ENCODE measurements around the gene SLBP. TPM values are rescaled to one million over a fixed set of nuclear protein-coding genes. Genes with fewer than 3 reads are reported as not detected.
A peak's percentile ranks its signal among the peaks of the same experiment; 100 is the strongest.

SLBP gene
- polyA plus RNA-seq (ENCODE audit: insufficient read length in 4 of 4) = 100 to 1,000 TPM in 1 of 4 donors, 10 to 100 TPM in 3; 60.9 to 106 (median 87.9) TPM

DNA sequence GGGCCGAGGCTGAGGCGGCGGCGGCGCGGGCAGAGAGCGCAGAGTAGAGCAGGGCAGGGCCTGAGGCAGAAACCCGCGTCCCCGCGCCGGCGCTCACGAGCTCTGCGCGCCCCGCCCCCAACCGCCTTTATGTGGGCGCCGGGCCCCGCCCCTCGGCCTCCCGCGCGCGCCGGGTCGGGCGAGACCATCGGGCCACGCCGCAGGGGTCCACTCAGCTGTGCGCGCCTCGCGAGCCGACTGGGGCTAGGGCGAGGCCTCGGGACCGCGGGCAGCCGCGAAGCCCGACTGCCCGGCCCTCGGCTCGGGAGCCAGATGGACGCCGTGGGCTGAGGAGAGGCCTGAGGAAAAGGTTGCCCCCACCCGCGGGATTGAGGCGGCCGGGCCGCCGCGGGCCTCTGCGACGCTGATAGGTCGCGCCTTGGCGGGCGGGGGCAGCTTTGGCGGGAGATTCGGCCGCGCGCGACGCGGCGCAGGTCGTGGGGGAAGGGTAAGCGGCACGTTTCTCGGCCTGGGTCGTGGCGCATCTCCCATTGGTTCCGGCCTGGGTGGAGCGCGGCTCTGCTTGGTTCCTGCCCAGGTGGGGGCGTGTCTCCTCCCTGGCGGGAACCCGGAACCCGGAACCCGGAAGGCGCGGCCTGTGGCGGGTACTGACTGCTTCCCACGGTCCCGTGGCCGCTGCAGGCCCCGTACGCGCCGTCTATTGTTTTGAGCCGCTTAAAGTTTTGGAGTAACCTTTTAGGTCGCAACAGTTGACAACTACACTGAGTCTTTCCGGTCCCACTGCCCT, at the start of gene SLBP:
TSS of gene SLBP (minus strand) at position 104 of the 787 bp plus-strand sequence. CDS start 131 bp downstream, outside the sequence.
- peak; percentile 79 to 86 (median 81) for DNase-seq (ENCODE audit: low read depth in 4 of 4, low spot score in 3 of 4)

DNA sequence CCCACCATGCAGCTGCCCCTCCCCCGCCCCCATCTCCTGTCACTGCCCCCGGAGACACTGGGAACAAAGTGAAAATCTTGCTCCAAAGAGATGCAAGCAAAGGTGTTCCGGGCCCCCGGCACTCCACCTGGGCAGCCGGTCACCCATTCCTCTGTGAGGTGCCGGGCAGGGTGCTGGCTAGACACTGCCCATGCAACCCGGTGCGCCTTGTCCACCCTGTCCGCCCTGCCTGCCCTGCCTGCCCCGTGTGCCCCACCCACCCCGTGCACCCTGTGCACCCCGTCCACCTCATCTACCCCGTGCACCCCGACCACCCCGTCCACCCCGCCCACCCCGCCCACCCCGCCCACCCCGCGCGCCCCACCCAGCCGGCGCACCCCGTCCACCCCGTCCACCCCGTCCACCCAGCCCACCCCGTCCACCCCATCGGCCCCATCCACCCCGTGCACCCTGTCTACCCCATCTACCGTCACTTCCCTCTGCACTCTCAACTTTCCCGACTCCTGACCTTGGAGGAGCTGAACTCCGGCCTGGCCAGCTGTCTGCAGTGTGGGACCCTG, 49.1 kb upstream of the SLBP start:
- no peak for DNase-seq (ENCODE audit: low read depth in 4 of 4, low spot score in 3 of 4)

DNA sequence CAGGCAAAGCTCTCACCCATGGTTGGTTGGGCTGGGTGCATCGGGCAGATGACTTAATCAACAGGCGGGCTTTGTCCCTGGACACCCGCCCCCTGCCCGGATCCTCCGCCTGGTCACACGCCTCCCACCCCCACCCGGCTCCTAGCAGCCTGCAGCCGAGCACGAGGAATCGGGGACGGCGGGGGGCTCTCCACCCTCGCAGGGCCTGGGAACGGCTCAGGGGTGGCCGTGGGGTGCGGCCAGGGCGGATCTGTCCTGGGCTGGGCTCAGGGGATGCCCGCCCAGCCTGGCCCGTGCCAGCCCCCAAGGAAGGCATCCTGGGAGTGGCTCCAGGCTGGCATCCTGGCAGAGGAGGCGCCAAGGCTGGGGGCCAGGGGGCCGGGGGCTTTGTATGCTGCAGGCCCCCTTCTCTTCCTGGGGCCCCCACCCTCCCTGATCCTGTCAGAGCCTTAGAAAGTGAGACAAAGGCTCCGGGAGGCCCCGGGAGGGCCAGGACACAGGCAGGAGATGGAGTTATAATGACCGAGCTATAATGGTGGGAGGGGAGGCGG, 48.5 kb upstream of the SLBP start:
- DNase-seq (ENCODE audit: low read depth in 4 of 4, low spot score in 3 of 4) = no peak

DNA sequence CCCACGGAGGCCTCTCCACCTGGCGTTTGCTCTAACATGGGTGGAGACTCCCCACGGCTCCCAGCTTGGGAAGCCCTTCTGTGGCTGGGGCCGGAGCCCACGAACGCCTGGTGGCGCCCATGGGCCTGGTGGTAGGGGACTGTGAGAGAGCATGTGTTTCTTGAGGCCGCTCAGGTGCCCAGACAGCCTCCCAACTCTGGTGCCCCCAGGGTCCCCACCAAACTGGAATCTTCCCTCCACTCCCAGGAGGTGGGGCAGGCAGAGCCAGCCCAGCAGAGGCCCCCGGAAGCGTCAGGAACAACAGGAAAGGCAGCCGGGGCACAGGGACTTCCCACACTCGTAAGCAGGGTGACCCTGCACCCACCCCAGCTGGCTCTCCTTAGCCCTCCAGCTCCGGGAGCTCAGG, 47.7 kb upstream of the SLBP start:
- no peak for DNase-seq (ENCODE audit: low read depth in 4 of 4, low spot score in 3 of 4)

- DNase-seq (ENCODE audit: low read depth in 4 of 4, low spot score in 3 of 4) = no peak
Measured at GRCh38 chr4:1759170-1759817, 47.2 kb upstream of the SLBP start.

- DNase-seq (ENCODE audit: low read depth in 4 of 4, low spot score in 3 of 4) = no peak
Measured at GRCh38 chr4:1758306-1759121, 46.4 kb upstream of the SLBP start.

GRCh38 chr4:1757836-1758235, 45.7 kb upstream of the SLBP start:
- DNase-seq (ENCODE audit: low read depth in 4 of 4, low spot score in 3 of 4) = no peak

DNA sequence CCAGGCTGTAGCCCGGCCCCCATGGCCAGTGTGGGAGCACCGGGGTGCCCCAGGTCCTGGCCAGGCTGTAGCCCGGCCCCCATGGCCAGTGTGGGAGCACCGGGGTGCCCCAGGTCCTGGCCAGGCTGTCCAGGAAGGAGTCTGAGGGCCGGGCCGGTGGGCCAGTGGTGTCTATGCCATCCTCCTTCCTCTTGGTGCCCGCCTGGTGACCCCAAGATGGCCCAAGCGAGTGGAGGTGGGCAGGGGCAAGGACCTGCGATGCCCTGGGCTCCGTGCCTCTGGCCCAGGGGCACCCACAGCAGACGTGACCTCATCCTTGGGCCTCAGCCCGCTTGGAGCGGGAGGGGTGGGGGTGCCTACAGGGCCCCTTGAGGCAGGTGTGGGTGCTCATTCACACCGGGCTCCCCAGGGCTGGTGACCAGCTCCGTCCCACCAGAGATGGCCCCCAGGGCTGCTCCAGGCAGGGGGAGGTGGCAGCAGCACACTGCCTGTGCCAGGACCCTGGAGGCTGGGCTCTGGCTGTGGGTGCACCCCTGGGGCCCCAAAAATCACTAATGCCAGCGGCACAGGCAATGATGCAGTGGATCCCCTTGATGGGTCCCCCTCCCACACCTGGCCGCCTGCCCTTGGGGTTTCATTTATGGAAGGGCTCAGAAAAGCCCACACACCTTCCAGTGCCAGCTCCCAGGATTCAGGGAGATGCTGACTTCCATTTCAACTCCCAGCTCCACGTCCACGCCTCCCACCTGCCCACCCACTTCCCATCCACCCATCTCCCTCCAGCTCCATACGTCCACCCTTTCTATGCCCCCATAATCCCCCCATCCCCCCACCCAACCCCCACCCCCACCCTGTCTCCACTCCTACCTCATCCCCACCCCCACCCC, 45.0 kb upstream of the SLBP start:
- DNase-seq (ENCODE audit: low read depth in 4 of 4, low spot score in 3 of 4) = no peak

- no peak for DNase-seq (ENCODE audit: low read depth in 4 of 4, low spot score in 3 of 4)
Measured at GRCh38 chr4:1756079-1756478, 44.0 kb upstream of the SLBP start.

- DNase-seq (ENCODE audit: low read depth in 4 of 4, low spot score in 3 of 4) = no peak
Measured at GRCh38 chr4:1755297-1755696, 43.2 kb upstream of the SLBP start.

GRCh38 chr4:1754336-1754735, 42.2 kb upstream of the SLBP start:
- DNase-seq (ENCODE audit: low read depth in 4 of 4, low spot score in 3 of 4) = no peak

GRCh38 chr4:1753697-1754311, 41.7 kb upstream of the SLBP start:
- DNase-seq (ENCODE audit: low read depth in 4 of 4, low spot score in 3 of 4) = no peak

DNA sequence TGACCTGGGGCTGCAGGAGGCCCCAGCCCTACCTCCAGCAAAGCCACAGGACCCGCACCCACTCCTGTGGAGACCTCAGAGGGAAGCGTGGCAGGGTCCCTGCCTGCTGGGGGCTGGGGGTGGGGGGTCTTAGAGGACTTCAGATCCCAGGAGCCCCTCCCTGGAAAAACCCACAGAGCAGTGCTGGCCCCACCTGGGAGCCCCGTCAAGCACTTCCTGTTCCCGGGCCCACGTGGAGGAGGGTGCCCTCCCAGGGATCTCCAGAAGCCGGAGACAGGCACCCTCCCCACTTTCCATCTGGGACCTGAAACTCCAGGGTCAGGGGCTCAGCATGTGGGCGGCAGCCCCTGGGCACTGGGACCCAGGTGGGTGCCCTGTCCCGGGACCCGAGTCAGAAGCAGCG, 41.2 kb upstream of the SLBP start:
- no peak for DNase-seq (ENCODE audit: low read depth in 4 of 4, low spot score in 3 of 4)

- no peak for DNase-seq (ENCODE audit: low read depth in 4 of 4, low spot score in 3 of 4)
Measured at GRCh38 chr4:1752284-1753041, 40.3 kb upstream of the SLBP start.

DNA sequence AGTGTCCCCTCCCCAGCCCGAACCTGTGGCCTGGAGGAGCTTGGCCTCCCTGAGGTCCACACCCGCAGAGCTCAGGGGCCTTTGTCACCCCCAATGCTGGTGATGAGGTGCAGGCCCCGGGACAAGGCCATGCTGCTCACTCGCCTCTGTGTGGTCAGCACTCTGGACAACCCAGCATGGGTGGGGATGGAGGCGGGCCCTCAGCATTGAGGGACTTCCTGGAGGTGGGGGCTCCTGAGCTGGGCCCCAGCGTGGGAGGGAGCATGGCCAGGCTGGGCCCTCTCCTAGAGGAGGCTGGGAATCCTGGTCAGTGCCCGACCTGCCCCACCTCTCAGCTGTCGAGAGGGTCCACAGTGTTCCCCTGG, 39.8 kb upstream of the SLBP start:
- DNase-seq (ENCODE audit: low read depth in 4 of 4, low spot score in 3 of 4) = no peak

DNA sequence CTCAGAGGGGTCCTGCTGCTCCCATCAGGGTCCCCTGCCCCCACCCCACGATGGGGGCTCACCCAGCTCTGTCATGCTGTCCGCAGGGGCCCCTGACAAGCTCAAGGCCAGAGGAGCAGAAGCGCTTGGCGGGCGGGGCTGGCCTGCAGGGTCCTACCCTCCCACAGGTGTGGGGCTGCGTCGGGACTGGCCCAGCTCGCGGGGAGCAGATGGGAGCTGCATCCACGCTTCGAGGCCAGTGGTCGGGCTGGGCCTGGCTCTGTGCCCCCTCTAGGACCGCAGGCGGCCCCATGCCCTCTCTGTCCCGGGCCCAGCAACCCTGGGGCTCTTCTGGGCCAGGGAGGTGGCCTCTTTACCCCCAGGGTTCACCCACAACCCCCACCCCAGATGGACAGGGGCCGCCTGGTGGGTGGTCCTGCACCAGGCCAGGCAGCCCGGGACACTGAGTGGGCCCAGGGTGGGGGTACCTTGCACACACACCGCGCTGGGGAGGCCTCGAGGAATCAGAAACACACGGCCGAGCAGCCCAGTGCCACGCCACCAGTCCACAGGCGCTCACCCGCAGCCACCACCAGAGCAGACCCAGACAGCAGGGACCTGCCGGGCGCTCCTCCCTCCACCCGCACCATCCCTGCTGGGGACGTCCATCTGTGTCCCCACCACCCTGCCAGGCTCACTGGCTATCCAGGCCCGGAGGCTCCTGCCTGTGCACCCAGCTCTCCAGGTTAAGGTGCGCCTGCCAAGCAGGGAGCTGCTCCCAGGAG, 39.2 kb upstream of the SLBP start:
- DNase-seq (ENCODE audit: low read depth in 4 of 4, low spot score in 3 of 4) = no peak

GRCh38 chr4:1750381-1751154, 38.4 kb upstream of the SLBP start:
- no peak for DNase-seq (ENCODE audit: low read depth in 4 of 4, low spot score in 3 of 4)

All from left renal pelvis (tissue), 4 donors.